Astrocyte (in vitro differentiated cells and primary cell): Measurements from ENCODE around the gene WAS. TPM values are rescaled to one million over a fixed set of nuclear protein-coding genes. Genes with fewer than 3 reads are reported as not detected.

Experiments
- DNase-seq: peaks from one replicate; pipeline ENCODE4 v3.0.0-alpha.2; 2010; ENCODE audit warnings: low read depth
- FAIRE-seq: peaks from 2 replicates; lab custom pipeline; 2011; peaks lifted over from hg19 to GRCh38; lab: Jason Lieb, UNC
- H2AFZ ChIP-seq: 2 replicates; pipeline ENCODE4 v1.6.0; 2012; ENCODE audit warnings: low read depth, low read length, inconsistent platforms
- H3K27ac ChIP-seq: 2 replicates; pipeline ENCODE4 v1.5.1; 2011; ENCODE audit warnings: low read depth, low read length, inconsistent platforms
- H3K27me3 ChIP-seq: 2 replicates; pipeline ENCODE4 v1.6.0; 2011; ENCODE audit warnings: low read length, inconsistent platforms; ENCODE audit not compliant: insufficient read depth
- H3K36me3 ChIP-seq: 2 replicates; pipeline ENCODE4 v1.5.1; 2011; ENCODE audit warnings: low read length, inconsistent platforms; ENCODE audit not compliant: insufficient read depth
- H3K4me1 ChIP-seq: 2 replicates; pipeline ENCODE4 v1.5.1; 2011; ENCODE audit warnings: low read length, inconsistent platforms; ENCODE audit not compliant: insufficient read depth
- H3K4me2 ChIP-seq: 2 replicates; pipeline ENCODE4 v1.6.0; 2012; ENCODE audit warnings: low read length, inconsistent platforms
- H3K4me3 ChIP-seq: 2 replicates; pipeline ENCODE4 v1.5.1; 2011; ENCODE audit warnings: low read depth, mild to moderate bottlenecking, low read length, inconsistent platforms; ENCODE audit not compliant: insufficient read depth
- H3K79me2 ChIP-seq: 2 replicates; pipeline ENCODE4 v1.6.0; 2012; ENCODE audit warnings: mild to moderate bottlenecking, low read length, inconsistent platforms; ENCODE audit not compliant: insufficient read depth
- H3K9ac ChIP-seq: 2 replicates; pipeline ENCODE4 v1.6.0; 2012; ENCODE audit warnings: mild to moderate bottlenecking, low read length, inconsistent platforms
- H3K9me3 ChIP-seq: 2 replicates; pipeline ENCODE4 v1.5.1; 2012; ENCODE audit warnings: low read depth, mild to moderate bottlenecking, low read length, inconsistent platforms; ENCODE audit not compliant: insufficient read depth
- H4K20me1 ChIP-seq: 2 replicates; pipeline ENCODE4 v1.6.0; 2012; ENCODE audit warnings: low read length, inconsistent platforms; ENCODE audit not compliant: insufficient read depth
- H3K27ac Mint-ChIP-seq: one replicate; pipeline ENCODE4 v1.8.0; 2021; ENCODE audit warnings: mild to moderate bottlenecking, mixed read lengths; ENCODE audit not compliant: unreplicated experiment
- H3K27me3 Mint-ChIP-seq: one replicate; pipeline ENCODE4 v1.8.0; 2021; ENCODE audit warnings: low read depth, mixed read lengths; ENCODE audit not compliant: unreplicated experiment
- H3K36me3 Mint-ChIP-seq: one replicate; pipeline ENCODE4 v1.8.0; 2021; ENCODE audit warnings: low read depth, mixed read lengths; ENCODE audit not compliant: unreplicated experiment
- H3K4me1 Mint-ChIP-seq: one replicate; pipeline ENCODE4 v1.8.0; 2021; ENCODE audit warnings: low read depth, mixed read lengths; ENCODE audit not compliant: unreplicated experiment
- H3K4me3 Mint-ChIP-seq: one replicate; pipeline ENCODE4 v1.8.0; 2021; ENCODE audit warnings: mild to moderate bottlenecking, moderate library complexity, mixed read lengths; ENCODE audit not compliant: unreplicated experiment
- H3K9me3 Mint-ChIP-seq: one replicate; pipeline ENCODE4 v1.8.0; 2021; ENCODE audit warnings: mild to moderate bottlenecking, mixed read lengths; ENCODE audit not compliant: unreplicated experiment
- CTCF ChIP-seq: IDR thresholded peaks from 2 replicates; pipeline ENCODE4 v1.5.1; 2011; ENCODE audit warnings: low read depth, mild to moderate bottlenecking, inconsistent platforms, low read length, moderate library complexity; ENCODE audit not compliant: insufficient read depth
- EZH2 ChIP-seq: IDR thresholded peaks from 2 replicates; pipeline ENCODE4 v1.6.1; 2012; ENCODE audit warnings: mild to moderate bottlenecking, low read length, inconsistent platforms; ENCODE audit not compliant: insufficient read depth
- total RNA-seq: library from RNA; stranded (reverse); gene quantifications from 2 replicates; pipeline ENCODE4 v1.2.1, GENCODE V29; 2021

The WAS gene
- total RNA-seq, 1 donor from 2014 or later = 1.1 TPM

GRCh38 chrX:48709522-48710112 lies 26.0 kb downstream of the WAS start:
- Histone ChIP-seq H3K4me2 (no peak overlapping the region), H3K27me3 (no peaks in the 10 kb centered on the region)
- H3K27me3 Mint-ChIP-seq = peaks cover 2% of the 10 kb centered on the region

GRCh38 chrX:48711162-48711928 lies 27.7 kb downstream of the WAS start:
- peaks cover 3% of the 10 kb centered on the region for H3K4me1 Mint-ChIP-seq
- H3K9me3 ChIP-seq = no peaks in the 10 kb centered on the region
- H3K27ac ChIP-seq = no peak overlapping the region
- no peaks in the 10 kb centered on the region for H3K36me3 ChIP-seq
- no peaks in the 10 kb centered on the region for H3K79me2 ChIP-seq
- H3K27me3 ChIP-seq = no peaks in the 10 kb centered on the region
- no peak for DNase-seq
- H4K20me1 ChIP-seq = no peaks in the 10 kb centered on the region
- no peak overlapping the region for H3K27ac Mint-ChIP-seq
- H2AFZ ChIP-seq = no peak overlapping the region
- no peak overlapping the region for H3K4me3 Mint-ChIP-seq
- FAIRE-seq = no peak
- no peak overlapping the region for H3K4me3 ChIP-seq
- H3K9me3 Mint-ChIP-seq = peaks cover 12% of the 10 kb centered on the region
- H3K36me3 Mint-ChIP-seq = peaks cover 8% of the 10 kb centered on the region
- no peak for TF ChIP-seq EZH2
- TF ChIP-seq CTCF = no peak
- H3K27me3 Mint-ChIP-seq = peaks cover 2% of the 10 kb centered on the region
- no peak overlapping the region for H3K9ac ChIP-seq
- peaks cover 8% of the 10 kb centered on the region for H3K4me1 ChIP-seq
- H3K4me2 ChIP-seq = no peak overlapping the region

More at GRCh38 chrX:48709522-48710112, 26.0 kb downstream of the WAS start:
- H3K4me3 Mint-ChIP-seq = no peak overlapping the region
- TF ChIP-seq CTCF = no peak
- no peak for TF ChIP-seq EZH2
- Histone ChIP-seq H3K79me2 (no peaks in the 10 kb centered on the region), H4K20me1 (no peaks in the 10 kb centered on the region), H3K9me3 (no peaks in the 10 kb centered on the region), H3K9ac (no peak overlapping the region), H2AFZ (no peak overlapping the region), H3K27ac (no peak overlapping the region), H3K4me1 (peaks cover 4% of the 10 kb centered on the region), H3K4me3 (no peak overlapping the region), H3K36me3 (no peaks in the 10 kb centered on the region)
- H3K36me3 Mint-ChIP-seq = peaks cover 8% of the 10 kb centered on the region
- no peaks in the 10 kb centered on the region for H3K4me1 Mint-ChIP-seq
- H3K27ac Mint-ChIP-seq = no peak overlapping the region
- DNase-seq (no peak), FAIRE-seq (no peak)
- H3K9me3 Mint-ChIP-seq = peaks cover 5% of the 10 kb centered on the region
